K562 (cell line): ENCODE measurements around the gene ROM1. TPM values are rescaled to one million over a fixed set of nuclear protein-coding genes. Genes with fewer than 3 reads are reported as not detected.
"Not testable (repeated sequence)": the region's sequence is repeated elsewhere in the genome, so short reads cannot be mapped to it uniquely, and the experiment has no call there.

Experiments used
- ATAC-seq: fragments of 200-7000 bp; cut with Tn5 transposase; 3 replicates; pipeline ENCODE4 v1.9.1; 2020; ENCODE audit warnings: moderate library complexity
- BruUV-seq: library from RNA; stranded (reverse); fragments of 400-500 nt; replicated peaks from 2 replicates; lab custom pipeline; 2021; lab: Mats Ljungman, UMichigan
- CTCF ChIA-PET: fragments of 300-600 bp; formaldehyde crosslinking; extraction: SDS; loops from one replicate; lab custom pipeline; 2021; ENCODE audit warnings: low intra/inter-chr PET ratio; lab: Yijun Ruan, JAX
- POLR2A ChIA-PET: fragments of 300-600, 350-650 bp; sonication (Branson Sonifier 250); formaldehyde crosslinking; extraction: SDS; loops from one replicate; lab custom pipeline; 2021; ENCODE audit warnings: antibody characterized with exemption, inconsistent platforms; lab: Yijun Ruan, JAX
- DNase-seq, 4 experiments: peaks; one replicate each; pipeline versions ENCODE4 v3.0.0 to v3.0.0-alpha.2; 2011 to 2018; ENCODE audit warnings: low spot score in 3 of 4, mixed read lengths in 3 of 4; ENCODE audit errors: extremely low read depth in 1 of 4
- FAIRE-seq: peaks from 2 replicates; lab custom pipeline; 2011; peaks lifted over from hg19 to GRCh38; lab: Jason Lieb, UNC
- H2AFZ ChIP-seq: 2 replicates; pipeline ENCODE4 v1.6.0; 2011; ENCODE audit warnings: low read depth, low read length, control low read depth, inconsistent platforms
- H3K27ac ChIP-seq: fragments of 200-600 bp; 3 replicates; pipeline ENCODE4 v1.8.0; 2011; ENCODE audit warnings: low read depth, mild to moderate bottlenecking, control low read depth, inconsistent platforms, low read length, moderate library complexity, mixed read lengths; ENCODE audit errors: extremely low read depth
- H3K27me3 ChIP-seq, 2 experiments: fragments of 300-600 bp in 1 of 2; 2 replicates in 1 of 2; 3 replicates in 1 of 2; pipeline versions ENCODE4 v1.6.0 to v1.8.0; 2011; ENCODE audit warnings: inconsistent platforms in 2 of 2, low read length in 2 of 2, mild to moderate bottlenecking in 1 of 2, mixed read lengths in 1 of 2, moderate library complexity in 1 of 2; ENCODE audit not compliant: control insufficient read depth in 2 of 2, insufficient read depth in 2 of 2
- H3K36me3 ChIP-seq: fragments of 300-600 bp; 3 replicates; pipeline ENCODE4 v1.8.0; 2011; ENCODE audit warnings: mild to moderate bottlenecking, low read length, inconsistent platforms; ENCODE audit not compliant: control insufficient read depth, insufficient read depth
- H3K4me1 ChIP-seq, 2 experiments: fragments of 200-600 bp in 1 of 2; replicated peaks in 1 of 2; 2 replicates in 1 of 2; 3 replicates in 1 of 2; pipeline versions ENCODE4 v1.5.1 to v1.8.0; 2011; ENCODE audit warnings: inconsistent platforms in 2 of 2, low read length in 2 of 2, mild to moderate bottlenecking in 1 of 2, mixed read lengths in 1 of 2, moderate library complexity in 1 of 2; ENCODE audit not compliant: control insufficient read depth in 2 of 2, insufficient read depth in 2 of 2
- H3K4me2 ChIP-seq: 2 replicates; pipeline ENCODE4 v1.6.1; 2011; ENCODE audit warnings: low read length, control low read depth, inconsistent platforms, mixed read lengths; ENCODE audit not compliant: insufficient read depth
- H3K4me3 ChIP-seq: fragments of 200-600 bp; sonication (generic), shearing (Covaris generic); 2 replicates; pipeline ENCODE4 v1.5.1; 2016; ENCODE audit warnings: control low read depth, inconsistent platforms
- H3K79me2 ChIP-seq: fragments of 200-600 bp; 3 replicates; pipeline ENCODE4 v1.8.0; 2011; ENCODE audit warnings: low read length, inconsistent platforms; ENCODE audit not compliant: control insufficient read depth, insufficient read depth
- H3K9ac ChIP-seq, 2 experiments: 2 replicates each; pipeline versions ENCODE4 v1.6.0 to v1.6.1; 2011; ENCODE audit warnings: low read depth in 2 of 2, low read length in 2 of 2, control low read depth in 1 of 2, inconsistent platforms in 1 of 2, mild to moderate bottlenecking in 1 of 2, mixed read lengths in 1 of 2; ENCODE audit not compliant: insufficient read depth in 1 of 2
- H3K9me1 ChIP-seq: one replicate; pipeline ENCODE4 v1.6.0; 2011; ENCODE audit warnings: inconsistent platforms, mild to moderate bottlenecking, low read length, moderate library complexity; ENCODE audit not compliant: control insufficient read depth, insufficient read depth
- H3K9me3 ChIP-seq: replicated peaks from 2 replicates; pipeline ENCODE4 v1.5.1; 2011; ENCODE audit warnings: low read depth, low read length, inconsistent platforms; ENCODE audit not compliant: control insufficient read depth, insufficient read depth
- H4K20me1 ChIP-seq: replicated peaks from 2 replicates; pipeline ENCODE4 v1.6.1; 2011; ENCODE audit warnings: low read length, inconsistent platforms, mixed read lengths; ENCODE audit not compliant: control insufficient read depth, insufficient read depth
- ZNF121 ChIP-seq: sonication (generic); formaldehyde crosslinking; conservative IDR thresholded peaks from 2 replicates; pipeline ENCODE4 v1.8.0; 2022; ENCODE audit warnings: missing genetic modification reagents
- WGBS: fragments of 100-300 bp; shearing (Covaris generic); methylation state at CpG from one replicate; pipeline ENCODE4 v1.1.6; 2016; ENCODE audit warnings: low coverage, mixed read lengths; ENCODE audit not compliant: insufficient coverage; ENCODE audit errors: missing lambda C conversion rate; 5-methylcytosine and 5-hydroxymethylcytosine counted together
- in situ Hi-C: fragments of 300-500 bp; cut with MboI; formaldehyde crosslinking; loops from 4 replicates; pipeline ENCODE4 v1.15.0; 2018; ENCODE audit warnings: inconsistent platforms, mixed read lengths
- intact Hi-C: fragments of 100-400 bp; cut with micrococcal nuclease; formaldehyde crosslinking; loops from 2 replicates; pipeline ENCODE4 v1.14.2; 2022
- polyA plus RNA-seq, 8 experiments: library from polyadenylated mRNA; depleted of rRNA in 4 of 8; stranded (reverse) in 5 of 8; unstranded in 3 of 8; fragments of >200 nt; fragmentation: Nextera tagmentation in 2 of 8; fragmentation: Illumina TruSeq in 1 of 8; extraction: Ambion mirVana in 2 of 8; extraction: Trizol in 1 of 8; gene quantifications; 2 replicates each; pipeline versions ENCODE4 v1.2.1 to v1.2.3, GENCODE V29; 2011 to 2014; ENCODE audit warnings: inconsistent platforms in 1 of 8, missing spikeins in 1 of 8
- total RNA-seq, 7 experiments: library from RNA; depleted of rRNA in 6 of 7; stranded (reverse); fragments of >200 nt in 6 of 7; fragmentation: Illumina TruSeq in 2 of 7; extraction: Trizol in 2 of 7; gene quantifications; 2 replicates each; pipeline versions ENCODE4 v1.2.1 to v1.2.3, GENCODE V29; 2011 to 2021; ENCODE audit warnings: low replicate concordance in 1 of 7

Gene ROM1
- total and polyA plus RNA-seq, 9 of the 15 experiments (the other 6 are each of a cell fraction or from before 2014, with no cell fraction given) = 0.75 to 4.0 (median 2.6) TPM

GRCh38 chr11:62581735-62582134, 31.3 kb upstream of the ROM1 start:
- CTCF ChIA-PET, H2AFZ ChIP-seq, ATAC-seq, H3K4me2 ChIP-seq, in situ Hi-C loops, BruUV-seq: not testable (repeated sequence)
- TF ChIP-seq ZNF121 (CRISPR knock-in tag) = peak; percentile 62
- TF ChIP-seq, all 486 proteins: peak for 1; not testable (repeated sequence) for 485
- H3K27ac ChIP-seq, DNase-seq, H3K9me3 ChIP-seq, H3K9me1 ChIP-seq, H4K20me1 ChIP-seq, H3K4me3 ChIP-seq, intact Hi-C loops, H3K27me3 ChIP-seq, H3K4me1 ChIP-seq, FAIRE-seq: not testable (repeated sequence)
- Histone ChIP-seq H3K79me2 (peaks cover 12% of the 10 kb centered on the region; the same call in 2 of the 3 replicates), H3K36me3 (peaks cover 70% of the 10 kb centered on the region), H3K9ac (peak overlapping the region in 1 of 2 experiments; percentile 75; a peak in 1 of 4 replicates)
- WGBS = 96% methylated on average over 4 of the region's 4 CpGs
- POLR2A ChIA-PET = interaction anchor here (4.6 kb wide), 1 partner anchor 7 kb away, joined by 33 read pairs; the partner anchor contains the start of gene EEF1G

GRCh38 chr11:62585356-62585755, 27.7 kb upstream of the ROM1 start:
- ATAC-seq, H3K4me2 ChIP-seq, FAIRE-seq, H3K9me3 ChIP-seq, DNase-seq, H3K4me3 ChIP-seq, H3K27me3 ChIP-seq, BruUV-seq, CTCF ChIA-PET, in situ Hi-C loops, H3K9ac ChIP-seq, H3K27ac ChIP-seq, H4K20me1 ChIP-seq, H2AFZ ChIP-seq, H3K9me1 ChIP-seq, intact Hi-C loops: not testable (repeated sequence)
- WGBS = 93% methylated on average over 7 of the region's 7 CpGs
- POLR2A ChIA-PET = interaction anchor here (1.1 to 4.6 kb wide), 2 partner anchors 11 to 19 kb away, joined by 6 to 33 read pairs; partner anchors contain the start of gene EEF1G
- peaks cover 35% of the 10 kb centered on the region for H3K79me2 ChIP-seq
- H3K4me1 ChIP-seq = peaks cover 7 to 12% of the 10 kb centered on the region in 2 experiments; a peak in 4 of 5 replicates
- H3K36me3 ChIP-seq = peaks cover 67% of the 10 kb centered on the region
